HCT116 (cell line): ENCODE results near the gene SLC4A5. TPM values are rescaled to one million over a fixed set of nuclear protein-coding genes. Genes with fewer than 3 reads are reported as not detected.

Experiments used
- ATAC-seq: fragments of 200-7000 bp; cut with Tn5 transposase; 2 replicates; pipeline ENCODE4 v1.9.1; 2020; ENCODE audit warnings: mild to moderate bottlenecking, moderate library complexity
- BruUV-seq: library from RNA; stranded (reverse); fragments of 400-500 nt; replicated peaks from 2 replicates; lab custom pipeline; 2021; lab: Mats Ljungman, UMichigan
- CTCF ChIA-PET: fragments of 300-600 bp; sonication (Branson Sonifier 250); formaldehyde crosslinking; loops from one replicate; lab custom pipeline; 2021; ENCODE audit warnings: antibody characterized with exemption; lab: Charles Lee
- POLR2A ChIA-PET: fragments of 300-600, 350-600 bp; sonication (Branson Sonifier 250); formaldehyde crosslinking; loops from one replicate; lab custom pipeline; 2021; ENCODE audit warnings: antibody characterized with exemption; lab: Charles Lee
- RAD21 ChIA-PET, 2 experiments: fragments of 300-600 bp; sonication (Branson Sonifier 250); formaldehyde crosslinking; loops; one replicate each; lab custom pipeline; 2023; ENCODE audit warnings: low total read pairs in 2 of 2; ENCODE audit not compliant: uncharacterized antibody in 2 of 2, unreplicated experiment in 2 of 2, low non-redundant PET in 1 of 2; lab: Charles Lee
- DNase-seq: peaks from one replicate; pipeline ENCODE4 v3.0.0-alpha.2; 2010; ENCODE audit warnings: low read depth, low spot score
- H2AFZ ChIP-seq: fragments of 200-600 bp; shearing (Covaris generic), sonication (generic); 2 replicates; pipeline ENCODE4 v1.6.1; 2017; ENCODE audit warnings: low read depth, mixed run types, mixed read lengths, antibody characterized with exemption, low read length; ENCODE audit not compliant: poor library complexity, severe bottlenecking
- H3K27ac ChIP-seq: 2 replicates; pipeline ENCODE4 v1.5.1; 2012; ENCODE audit warnings: low read depth, low read length
- H3K27me3 ChIP-seq: fragments of 200-600 bp; sonication (generic); 2 replicates; pipeline ENCODE4 v1.6.1; 2016; ENCODE audit warnings: mixed run types, low read length, mixed read lengths; ENCODE audit not compliant: insufficient read depth
- H3K36me3 ChIP-seq, 2 experiments: fragments of 200-500 bp in 1 of 2; fragments of 200-600 bp in 1 of 2; sonication (Bioruptor generic) in 1 of 2; sonication (generic) in 1 of 2; 2 replicates each; pipeline versions ENCODE4 v1.5.1 to v1.6.1; 2014 to 2016; ENCODE audit warnings: low read length in 2 of 2, inconsistent platforms in 1 of 2, mixed read lengths in 1 of 2, mixed run types in 1 of 2; ENCODE audit not compliant: insufficient read depth in 2 of 2, control insufficient read depth in 1 of 2
- H3K4me1 ChIP-seq, 2 experiments: fragments of 200-600 bp in 1 of 2; sonication (generic) in 1 of 2; 2 replicates each; pipeline versions ENCODE4 v1.5.1 to v1.6.1; 2012 to 2017; ENCODE audit warnings: low read length in 2 of 2, inconsistent platforms in 1 of 2, mild to moderate bottlenecking in 1 of 2, mixed read lengths in 1 of 2, mixed run types in 1 of 2, moderate library complexity in 1 of 2; ENCODE audit not compliant: insufficient read depth in 2 of 2, control insufficient read depth in 1 of 2
- H3K4me2 ChIP-seq: fragments of 200-600 bp; sonication (generic); 2 replicates; pipeline ENCODE4 v1.6.1; 2017; ENCODE audit warnings: mixed run types, low read length, mixed read lengths
- H3K4me3 ChIP-seq, 2 experiments: fragments of 200-600 bp in 1 of 2; sonication (generic) in 1 of 2; replicated peaks in 1 of 2; 2 replicates each; pipeline ENCODE4 v1.5.1; 2011 to 2016; ENCODE audit warnings: low read length in 2 of 2, control low read depth in 1 of 2, low read depth in 1 of 2, mild to moderate bottlenecking in 1 of 2, mixed read lengths in 1 of 2, mixed run types in 1 of 2
- H3K79me2 ChIP-seq: fragments of 200-600 bp; sonication (generic); 2 replicates; pipeline ENCODE4 v1.6.1; 2017; ENCODE audit warnings: mild to moderate bottlenecking, mixed run types, low read length, moderate library complexity, mixed read lengths; ENCODE audit not compliant: insufficient read depth
- H3K9ac ChIP-seq: fragments of 200-600 bp; sonication (generic); 2 replicates; pipeline ENCODE4 v1.6.1; 2016; ENCODE audit warnings: low read length, mixed read lengths
- H3K9me2 ChIP-seq: fragments of 200-600 bp; sonication (generic), shearing (Covaris generic); 2 replicates; pipeline ENCODE4 v1.6.1; 2017; ENCODE audit warnings: mixed run types, mild to moderate bottlenecking, moderate library complexity; ENCODE audit not compliant: insufficient read depth
- H3K9me3 ChIP-seq, 2 experiments: fragments of 200-500 bp in 1 of 2; fragments of 200-600 bp in 1 of 2; sonication (Bioruptor generic) in 1 of 2; sonication (generic) in 1 of 2; 2 replicates each; pipeline ENCODE4 v1.6.1; 2014 to 2017; ENCODE audit warnings: low read length in 2 of 2, mixed read lengths in 2 of 2, inconsistent platforms in 1 of 2, low read depth in 1 of 2, mild to moderate bottlenecking in 1 of 2, mixed run types in 1 of 2, moderate library complexity in 1 of 2; ENCODE audit not compliant: control insufficient read depth in 1 of 2, insufficient read depth in 1 of 2
- H4K20me1 ChIP-seq: fragments of 200-600 bp; sonication (generic), shearing (Covaris generic); 2 replicates; pipeline ENCODE4 v1.6.1; 2017; ENCODE audit warnings: mixed run types, mild to moderate bottlenecking, moderate library complexity; ENCODE audit not compliant: insufficient read depth
- ATF3 ChIP-seq: IDR thresholded peaks from 2 replicates; pipeline ENCODE4 v1.6.1; 2012
- CEBPB ChIP-seq: IDR thresholded peaks from 2 replicates; pipeline ENCODE4 v1.6.1; 2012; ENCODE audit warnings: low read depth
- EZH2phosphoT487 ChIP-seq: fragments of 200-600 bp; IDR thresholded peaks from 2 replicates; pipeline ENCODE4 v1.6.1; 2018; ENCODE audit warnings: antibody characterized with exemption, borderline replicate concordance
- MAX ChIP-seq: IDR thresholded peaks from 2 replicates; pipeline ENCODE4 v1.6.1; 2012
- REST ChIP-seq: IDR thresholded peaks from 2 replicates; pipeline ENCODE4 v1.6.1; 2012; ENCODE audit warnings: low read depth
- ZFX ChIP-seq: fragments of 450-650 bp; IDR thresholded peaks from 2 replicates; pipeline ENCODE4 v1.6.1; 2017
- ZNF274 ChIP-seq: fragments of 200-500 bp; sonication (Bioruptor generic); IDR thresholded peaks from 2 replicates; pipeline ENCODE4 v1.6.1; 2014; ENCODE audit warnings: mild to moderate bottlenecking, low read depth, low read length, inconsistent platforms
- intact Hi-C: fragments of 100-400 bp; cut with micrococcal nuclease; formaldehyde crosslinking; loops from 2 replicates; pipeline ENCODE4 v1.10.0; 2022
- total RNA-seq: library from RNA; stranded (reverse); gene quantifications from one replicate; pipeline ENCODE4 v1.2.1, GENCODE V29; 2021; ENCODE audit not compliant: unreplicated experiment
- TF ChIP-seq, protein P1 (sequence below), 3 experiments: fragments of 200-600 bp in 1 of 3; sonication (generic) in 1 of 3; IDR thresholded peaks in 2 of 3; conservative IDR thresholded peaks in 1 of 3; 2 replicates each; pipeline ENCODE4 v1.5.1; 2012 to 2017; ENCODE audit warnings: low read depth in 2 of 3, low read length in 2 of 3, antibody characterized with exemption in 1 of 3, borderline replicate concordance in 1 of 3, control low read depth in 1 of 3, mild to moderate bottlenecking in 1 of 3, mixed read lengths in 1 of 3, mixed run types in 1 of 3, moderate library complexity in 1 of 3; ENCODE audit not compliant: insufficient read depth in 1 of 3

Gene SLC4A5
- total RNA-seq, 1 experiment from 2014 or later = 0.91 TPM

DNA sequence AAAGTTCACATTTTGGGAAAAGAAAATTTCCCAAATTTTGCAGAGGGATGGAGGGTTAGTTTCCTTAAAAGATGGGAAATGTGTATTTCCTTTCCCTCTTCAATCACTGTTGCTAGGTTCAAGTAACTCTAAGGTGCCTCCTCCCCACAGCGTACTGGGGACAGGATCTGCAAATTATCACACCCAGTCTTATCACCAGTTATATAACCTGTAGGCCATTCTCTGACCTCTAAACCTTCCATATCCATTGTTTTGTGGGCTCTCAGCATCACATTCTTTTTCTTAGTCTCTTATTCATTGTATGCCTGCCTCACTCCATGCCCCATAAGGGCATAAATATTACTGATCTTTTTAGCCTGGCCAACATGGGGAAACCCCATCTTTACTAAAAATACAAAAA is 148.4 kb downstream of the SLC4A5 start:
- Histone ChIP-seq H3K27ac (no peak overlapping the region), H3K27me3 (no peaks in the 10 kb centered on the region), H3K4me3 (no peak overlapping the region), H3K9me3 (no peaks in the 10 kb centered on the region), H2AFZ (no peak overlapping the region), H3K4me1 (peaks cover 6 to 11% of the 10 kb centered on the region in 2 experiments; a peak in 3 of 4 replicates), H3K79me2 (peaks cover 13% of the 10 kb centered on the region), H3K9ac (no peak overlapping the region), H3K9me2 (no peaks in the 10 kb centered on the region), H4K20me1 (peaks cover 7% of the 10 kb centered on the region; the same call in 1 of the 2 replicates), H3K36me3 (no peaks in the 10 kb centered on the region), H3K4me2 (no peak overlapping the region)
- CTCF ChIA-PET = no interaction called here
- RAD21 ChIA-PET = no interaction called here
- ATAC-seq (no peak), DNase-seq (no peak)
- TF ChIP-seq MAX = no peak
- no peak for TF ChIP-seq ZFX
- TF ChIP-seq EZH2phosphoT487 = no peak
- TF ChIP-seq ATF3 = no peak
- TF ChIP-seq ZNF274 = no peak
- TF ChIP-seq CEBPB = no peak
- TF ChIP-seq, protein P1, sequence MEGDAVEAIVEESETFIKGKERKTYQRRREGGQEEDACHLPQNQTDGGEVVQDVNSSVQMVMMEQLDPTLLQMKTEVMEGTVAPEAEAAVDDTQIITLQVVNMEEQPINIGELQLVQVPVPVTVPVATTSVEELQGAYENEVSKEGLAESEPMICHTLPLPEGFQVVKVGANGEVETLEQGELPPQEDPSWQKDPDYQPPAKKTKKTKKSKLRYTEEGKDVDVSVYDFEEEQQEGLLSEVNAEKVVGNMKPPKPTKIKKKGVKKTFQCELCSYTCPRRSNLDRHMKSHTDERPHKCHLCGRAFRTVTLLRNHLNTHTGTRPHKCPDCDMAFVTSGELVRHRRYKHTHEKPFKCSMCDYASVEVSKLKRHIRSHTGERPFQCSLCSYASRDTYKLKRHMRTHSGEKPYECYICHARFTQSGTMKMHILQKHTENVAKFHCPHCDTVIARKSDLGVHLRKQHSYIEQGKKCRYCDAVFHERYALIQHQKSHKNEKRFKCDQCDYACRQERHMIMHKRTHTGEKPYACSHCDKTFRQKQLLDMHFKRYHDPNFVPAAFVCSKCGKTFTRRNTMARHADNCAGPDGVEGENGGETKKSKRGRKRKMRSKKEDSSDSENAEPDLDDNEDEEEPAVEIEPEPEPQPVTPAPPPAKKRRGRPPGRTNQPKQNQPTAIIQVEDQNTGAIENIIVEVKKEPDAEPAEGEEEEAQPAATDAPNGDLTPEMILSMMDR (IDR thresholded peaks at IDR 0.05 in 2 of 3, conservative IDR thresholded peaks at IDR 0.05 in 1 of 3; ENCODE audit: borderline replicate concordance in 1 of 3, insufficient read depth in 1 of 3, low read depth in 2 of 3, low read length in 2 of 3) = no peak
- TF ChIP-seq REST = no peak
- POLR2A ChIA-PET = no interaction called here
- intact Hi-C loops = no loop called here
- no TSS peak for BruUV-seq
